Immature natural killer cell (primary cell): ENCODE data around the gene TSPY10. TPM values are rescaled to one million over a fixed set of nuclear protein-coding genes. Genes with fewer than 3 reads are reported as not detected.
"Not testable (repeated sequence)": the region's sequence is repeated elsewhere in the genome, so short reads cannot be mapped to it uniquely, and the experiment has no call there.

Source experiments
- DNase-seq, 3 donors: peaks; one replicate each; pipeline ENCODE4 v3.0.0; 2022; ENCODE audit warnings: mixed read lengths in 1 of 3
- H3K27ac Mint-ChIP-seq, 6 donors: one replicate each; pipeline ENCODE4 v1.8.0; 2020; ENCODE audit warnings: mixed read lengths in 6 of 6, mild to moderate bottlenecking in 5 of 6, inconsistent platforms in 4 of 6, moderate library complexity in 3 of 6
- H3K27me3 Mint-ChIP-seq, 3 donors: one replicate each; pipeline ENCODE4 v1.8.0; 2020 to 2021; ENCODE audit warnings: low read depth in 3 of 3, mild to moderate bottlenecking in 3 of 3, mixed read lengths in 3 of 3, moderate library complexity in 3 of 3, inconsistent platforms in 1 of 3
- H3K36me3 Mint-ChIP-seq, 3 donors: one replicate each; pipeline ENCODE4 v1.8.0; 2020; ENCODE audit warnings: mixed read lengths in 3 of 3, inconsistent platforms in 2 of 3, mild to moderate bottlenecking in 2 of 3
- H3K4me1 Mint-ChIP-seq, 2 donors: one replicate each; pipeline ENCODE4 v1.8.0; 2020; ENCODE audit warnings: inconsistent platforms in 2 of 2, mild to moderate bottlenecking in 2 of 2, mixed read lengths in 2 of 2, moderate library complexity in 1 of 2
- H3K4me3 Mint-ChIP-seq, 5 donors: one replicate each; pipeline ENCODE4 v1.8.0; 2020; ENCODE audit warnings: mild to moderate bottlenecking in 5 of 5, mixed read lengths in 5 of 5, inconsistent platforms in 3 of 5, moderate library complexity in 3 of 5
- H3K9me3 Mint-ChIP-seq, 6 donors: one replicate each; pipeline ENCODE4 v1.8.0; 2020; ENCODE audit warnings: mild to moderate bottlenecking in 6 of 6, mixed read lengths in 6 of 6, inconsistent platforms in 4 of 6, moderate library complexity in 3 of 6
- polyA plus RNA-seq, 3 donors: library from polyadenylated mRNA; unstranded; fragments of 300-500 nt; fragmentation: Illumina TruSeq; gene quantifications; one replicate each; pipeline ENCODE4 v1.2.3, GENCODE V29; 2021

TSPY10 gene
- polyA plus RNA-seq: not detected

- not testable (repeated sequence) for H3K36me3 Mint-ChIP-seq, H3K4me1 Mint-ChIP-seq, DNase-seq, H3K4me3 Mint-ChIP-seq, H3K27ac Mint-ChIP-seq, H3K27me3 Mint-ChIP-seq, H3K9me3 Mint-ChIP-seq
These were observed at the start of gene TSPY10 for GRCh38 chrY:9527580-9527979. TSS of gene TSPY10 (plus strand) at chrY:9527880. CDS start at chrY:9527926, 46 bp downstream.

- not testable (repeated sequence) for H3K27me3 Mint-ChIP-seq, H3K4me3 Mint-ChIP-seq, H3K36me3 Mint-ChIP-seq, H3K9me3 Mint-ChIP-seq, DNase-seq, H3K4me1 Mint-ChIP-seq, H3K27ac Mint-ChIP-seq
These were observed 40.7 kb upstream of the TSPY10 start, which contains the start of gene TSPY9 for GRCh38 chrY:9486967-9487366. TSS of gene TSPY9 (plus strand) at chrY:9487267. CDS start at chrY:9487313, 46 bp downstream.

GRCh38 chrY:9504396-9504795 is 23.3 kb upstream of the TSPY10 start:
- not testable (repeated sequence) for H3K36me3 Mint-ChIP-seq, H3K4me3 Mint-ChIP-seq, H3K4me1 Mint-ChIP-seq, DNase-seq, H3K9me3 Mint-ChIP-seq, H3K27ac Mint-ChIP-seq, H3K27me3 Mint-ChIP-seq

GRCh38 chrY:9516287-9516686 is 11.4 kb upstream of the TSPY10 start:
- not testable (repeated sequence) for H3K27ac Mint-ChIP-seq, DNase-seq, H3K4me1 Mint-ChIP-seq, H3K4me3 Mint-ChIP-seq, H3K27me3 Mint-ChIP-seq, H3K36me3 Mint-ChIP-seq, H3K9me3 Mint-ChIP-seq

Other genes with a start within 250 kb of the TSPY10 start
- gene TSPY4, start 190.4 kb upstream of the TSPY10 start, polyA plus RNA-seq: not detected
- not detected for gene TSPY8, start 170.1 kb upstream of the TSPY10 start, polyA plus RNA-seq
- gene TSPY3, start 129.5 kb upstream of the TSPY10 start, polyA plus RNA-seq: not detected
- gene TSPY1, start 60.9 kb upstream of the TSPY10 start, polyA plus RNA-seq: not detected
- gene TSPY9, start 40.6 kb upstream of the TSPY10 start, polyA plus RNA-seq: not detected